GM18868 (cell line): ENCODE measurements around the gene SEC63.
A peak's percentile ranks its signal among the peaks of the same experiment; 100 is the strongest.
"Not testable (repeated sequence)": the region's sequence is repeated elsewhere in the genome, so short reads cannot be mapped to it uniquely, and the experiment has no call there.

Experiments
- ATAC-seq: cut with Tn5 transposase; IDR thresholded peaks from one replicate; pipeline ENCODE4 v1.9.1; 2021; ENCODE audit warnings: mild to moderate bottlenecking, moderate library complexity; ENCODE audit not compliant: unreplicated experiment

Gene SEC63

GRCh38 chr6:107932580-107932979 lies 25.4 kb downstream of the SEC63 start:
- ATAC-seq = no peak

DNA sequence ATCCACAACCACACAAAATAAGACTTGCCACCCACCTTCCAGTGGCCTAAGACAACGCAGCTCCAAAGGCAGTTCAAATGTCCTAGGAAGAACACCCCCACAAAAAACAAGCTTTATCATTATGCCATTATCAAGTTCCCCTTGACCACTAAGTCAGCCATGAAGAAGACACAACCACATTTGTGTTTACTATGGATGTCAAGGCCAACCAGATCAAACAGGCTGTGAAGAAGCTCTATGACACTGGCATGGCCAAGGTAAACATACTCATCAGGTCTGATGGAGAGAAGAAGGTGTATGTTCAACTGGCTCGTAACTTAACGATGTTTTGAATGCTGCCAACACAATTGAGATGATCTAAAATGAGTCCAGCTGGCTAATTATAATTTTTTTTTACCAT lies 26.1 kb downstream of the SEC63 start:
- no peak for ATAC-seq

DNA sequence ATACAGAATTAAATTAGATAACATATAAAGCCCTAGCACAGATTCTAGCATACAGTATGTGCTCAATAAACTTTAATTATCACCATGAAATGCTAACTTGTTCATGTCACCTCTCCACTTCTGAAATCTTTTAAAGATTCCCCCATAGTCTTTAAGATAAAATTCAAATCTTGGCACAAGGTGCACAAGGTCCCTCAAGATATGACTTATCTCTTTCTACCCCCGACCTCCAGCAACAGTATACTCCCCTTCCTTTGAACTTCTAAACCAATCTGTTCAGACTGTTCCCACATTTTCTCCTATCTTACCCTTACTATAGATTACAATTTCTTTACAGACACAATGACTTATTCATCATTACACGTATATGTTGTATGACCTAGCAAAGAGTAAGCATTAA lies 29.0 kb downstream of the SEC63 start:
- ATAC-seq = no peak

GRCh38 chr6:107926697-107927544 lies 31.1 kb downstream of the SEC63 start:
- ATAC-seq = not testable (repeated sequence)

DNA sequence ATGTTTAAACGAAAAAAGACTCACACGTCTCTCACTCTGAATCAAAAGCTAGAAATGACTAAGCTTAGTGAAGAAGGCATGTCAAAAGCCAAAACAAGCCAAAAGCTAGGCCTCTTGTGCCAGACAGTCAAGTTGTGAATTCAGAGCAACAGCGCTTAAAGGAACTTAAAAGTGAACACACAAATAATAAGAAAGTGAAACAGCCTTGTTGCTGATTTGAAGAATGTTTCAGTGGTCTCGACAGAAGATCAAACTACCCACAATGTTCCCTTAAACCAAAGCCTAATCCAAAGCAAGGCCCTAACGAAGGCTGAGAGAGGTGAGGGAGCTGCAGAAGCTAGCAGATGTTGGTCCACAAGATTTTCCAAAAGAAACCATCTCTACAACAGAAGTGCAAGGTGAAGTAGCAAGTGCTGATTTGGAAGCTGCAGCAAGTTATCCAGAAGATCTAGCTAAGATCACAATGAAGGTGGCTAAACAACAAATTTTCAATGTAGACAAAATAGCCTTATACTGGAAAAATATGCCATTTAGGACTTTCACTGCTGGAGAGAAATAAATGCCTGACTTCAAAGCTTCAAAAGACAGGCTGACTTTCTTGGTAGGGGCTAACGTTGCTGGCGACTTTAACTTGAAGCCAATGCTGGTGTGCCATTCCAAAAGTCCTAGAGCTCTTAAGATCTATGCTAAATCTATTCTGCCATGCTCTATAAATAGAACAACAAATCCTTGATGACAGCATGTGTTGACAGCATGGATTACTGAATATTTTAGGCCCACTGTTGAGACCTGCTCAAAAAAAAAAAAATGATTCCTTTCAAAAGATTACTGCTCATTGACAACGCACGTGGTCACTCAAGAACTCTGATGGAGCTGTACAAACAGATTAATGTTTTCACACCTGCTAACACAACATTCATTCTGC lies 40.3 kb downstream of the SEC63 start:
- ATAC-seq = peak; percentile 59

GRCh38 chr6:107916961-107917360 lies 41.0 kb downstream of the SEC63 start:
- not testable (repeated sequence) for ATAC-seq

- no peak for ATAC-seq
Measured at GRCh38 chr6:107911692-107912091, 46.3 kb downstream of the SEC63 start.

GRCh38 chr6:107894809-107895396 lies 63.1 kb downstream of the SEC63 start:
- ATAC-seq = peak; percentile 43

DNA sequence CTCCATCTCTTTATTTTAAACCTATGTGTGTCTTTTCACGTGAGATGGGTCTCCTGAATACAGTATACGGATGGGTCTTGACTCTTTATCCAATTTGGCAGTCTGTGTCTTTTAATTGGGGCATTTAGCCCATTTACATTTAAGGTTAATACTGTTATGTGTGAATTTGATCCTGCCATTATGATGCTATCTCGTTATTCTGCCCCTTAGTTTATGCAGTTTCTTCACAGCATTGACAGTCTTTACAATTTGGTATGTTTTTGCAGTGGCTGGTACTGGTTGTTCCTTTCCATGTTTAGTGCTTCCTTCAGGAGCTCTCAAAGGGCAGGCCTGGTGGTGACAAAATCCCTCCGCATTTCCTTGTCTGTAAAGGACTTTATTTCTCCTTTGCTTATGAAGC lies 67.6 kb downstream of the SEC63 start:
- ATAC-seq = not testable (repeated sequence)

DNA sequence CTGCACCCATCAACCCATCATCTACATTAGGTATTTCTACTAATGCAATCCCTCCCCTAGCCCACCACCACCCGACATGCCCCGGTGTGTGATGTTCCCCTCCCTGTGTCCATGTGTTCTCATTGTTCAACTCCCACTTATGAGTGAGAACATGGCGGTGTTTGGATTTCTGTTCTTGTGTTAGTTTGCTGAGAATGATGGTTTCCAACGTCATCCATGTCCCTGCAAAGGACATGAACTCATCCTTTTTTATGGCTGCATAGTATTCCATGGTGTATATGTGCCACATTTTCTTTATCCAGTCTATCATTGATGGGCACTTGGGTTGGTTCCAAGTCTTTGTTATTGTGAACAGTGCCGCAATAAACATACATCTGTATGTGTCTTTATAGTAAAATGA lies 72.1 kb downstream of the SEC63 start:
- ATAC-seq = not testable (repeated sequence)

DNA sequence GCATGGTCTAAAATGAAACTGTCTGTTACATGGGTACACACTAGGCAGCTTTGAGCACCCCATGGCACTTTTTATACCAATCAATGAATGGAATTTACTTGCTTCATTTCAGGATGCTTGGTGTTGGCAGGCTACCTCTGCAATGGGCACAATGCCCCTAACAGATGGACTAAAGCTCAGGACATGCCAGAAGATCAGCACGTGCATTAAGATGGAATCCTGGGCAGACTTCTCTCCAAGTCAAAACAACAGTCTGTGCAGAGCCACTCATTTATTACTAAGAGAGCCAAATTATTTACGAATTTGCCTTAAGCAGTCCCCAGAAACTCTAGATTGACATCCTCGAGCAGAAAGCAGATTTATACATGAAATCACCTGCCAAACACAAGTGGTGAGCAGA lies 78.1 kb downstream of the SEC63 start:
- ATAC-seq = no peak

GRCh38 chr6:107877968-107878367 lies 80.0 kb downstream of the SEC63 start:
- ATAC-seq = no peak

- no peak for ATAC-seq
Measured at GRCh38 chr6:107871976-107872375, 86.0 kb downstream of the SEC63 start.

GRCh38 chr6:107871512-107871911 lies 86.5 kb downstream of the SEC63 start:
- ATAC-seq = not testable (repeated sequence)

DNA sequence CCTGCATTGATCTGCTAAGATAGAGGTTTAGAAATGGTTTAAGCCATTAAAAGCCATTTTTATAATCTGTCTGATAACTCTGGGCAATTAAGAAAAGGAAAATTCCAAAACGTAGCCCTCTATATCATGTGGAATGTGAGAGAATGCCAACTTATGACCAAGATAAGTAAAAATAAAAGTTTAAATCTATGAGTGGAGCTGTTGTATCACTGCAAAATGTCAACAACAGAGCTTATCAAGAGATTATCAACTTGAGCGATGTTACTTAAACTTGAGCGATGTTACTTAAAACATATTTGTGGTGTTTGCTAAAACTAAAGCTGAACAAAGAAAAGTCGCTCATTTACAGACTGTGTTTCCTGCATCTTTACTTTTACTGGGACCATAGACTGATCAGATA lies 87.0 kb downstream of the SEC63 start:
- no peak for ATAC-seq

DNA sequence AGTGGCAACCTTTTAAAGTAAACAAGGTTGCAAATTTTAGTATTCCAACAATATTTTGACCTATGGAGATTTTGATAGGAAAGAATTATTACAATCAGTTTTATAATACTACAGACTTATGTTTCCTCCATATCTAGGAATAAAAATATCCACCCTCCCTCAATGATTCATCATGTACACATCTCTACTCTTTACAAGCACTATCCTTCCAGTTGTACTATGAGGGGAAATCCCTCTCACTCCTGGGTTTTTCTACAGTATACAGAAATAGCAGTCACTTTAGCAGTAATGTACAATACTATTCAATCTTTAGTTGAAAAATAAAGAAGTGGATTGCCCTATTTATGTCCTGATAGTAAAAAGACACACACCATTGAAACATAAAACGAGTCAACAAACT lies 87.6 kb downstream of the SEC63 start:
- ATAC-seq = no peak

DNA sequence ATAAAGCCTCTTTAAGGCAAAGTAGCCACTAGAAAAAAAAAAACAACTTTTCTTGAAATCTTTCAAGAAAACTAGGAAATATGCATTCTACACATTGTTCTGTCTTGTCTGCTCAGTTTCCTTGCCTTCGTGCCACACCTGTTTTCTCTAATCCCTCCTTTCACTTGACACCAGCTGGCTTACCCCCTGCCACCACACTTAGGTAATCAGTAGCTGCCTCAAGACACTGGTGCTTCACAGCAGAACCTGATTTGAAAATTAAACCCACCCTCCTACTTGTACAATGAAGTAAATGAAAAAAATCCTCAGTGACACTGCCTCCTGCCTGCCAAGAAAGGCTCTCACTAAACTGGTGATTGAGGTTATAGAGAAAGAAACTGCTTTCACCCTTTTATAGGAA lies 88.1 kb downstream of the SEC63 start:
- no peak for ATAC-seq

- no peak for ATAC-seq
Measured at GRCh38 chr6:107868867-107869611, 89.0 kb downstream of the SEC63 start.

- ATAC-seq = no peak
Measured at GRCh38 chr6:107867302-107867615, 90.7 kb downstream of the SEC63 start.

- ATAC-seq = no peak
Measured at GRCh38 chr6:107866606-107867301, 91.3 kb downstream of the SEC63 start.
